Keratinocyte (primary cell): ENCODE results near the gene ZNF664. TPM values are rescaled to one million over a fixed set of nuclear protein-coding genes. Genes with fewer than 3 reads are reported as not detected.

ENCODE experiments used
- DNase-seq: peaks from one replicate; pipeline ENCODE4 v3.0.0-alpha.2; 2011; ENCODE audit warnings: low read depth, missing footprints, low spot score
- FAIRE-seq: peaks from 2 replicates; lab custom pipeline; 2011; peaks lifted over from hg19 to GRCh38; lab: Jason Lieb, UNC
- H2AFZ ChIP-seq: 2 replicates; pipeline ENCODE4 v1.6.0; 2012; ENCODE audit warnings: low read length, control low read depth, inconsistent platforms; ENCODE audit not compliant: control insufficient read depth
- H3K27ac ChIP-seq: 2 replicates; pipeline ENCODE4 v1.5.1; 2011; ENCODE audit warnings: low read length; ENCODE audit not compliant: control insufficient read depth, insufficient read depth
- H3K27me3 ChIP-seq: 3 replicates; pipeline ENCODE4 v1.6.0; 2011; ENCODE audit warnings: low read length; ENCODE audit not compliant: control insufficient read depth, insufficient read depth; ENCODE audit errors: extremely low read depth
- H3K36me3 ChIP-seq, 2 experiments: 2 replicates in 1 of 2; 3 replicates in 1 of 2; pipeline ENCODE4 v1.5.1; 2011; ENCODE audit warnings: low read length in 2 of 2, mild to moderate bottlenecking in 1 of 2; ENCODE audit not compliant: control insufficient read depth in 2 of 2, insufficient read depth in 2 of 2; ENCODE audit errors: extremely low read depth in 1 of 2
- H3K4me1 ChIP-seq: 3 replicates; pipeline ENCODE4 v1.5.1; 2011; ENCODE audit warnings: low read length; ENCODE audit not compliant: control insufficient read depth, insufficient read depth; ENCODE audit errors: extremely low read depth
- H3K4me2 ChIP-seq: 3 replicates; pipeline ENCODE4 v1.6.0; 2011; ENCODE audit warnings: low read depth, low read length; ENCODE audit not compliant: control insufficient read depth, insufficient read depth; ENCODE audit errors: extremely low read depth
- H3K4me3 ChIP-seq, 3 experiments: fragments of 200-600 bp in 1 of 3; sonication (generic) in 1 of 3; 2 replicates in 2 of 3; 3 replicates in 1 of 3; pipeline ENCODE4 v1.5.1; 2011 to 2016; ENCODE audit warnings: low read length in 3 of 3, mild to moderate bottlenecking in 3 of 3, control low read depth in 2 of 3, inconsistent platforms in 1 of 3, low read depth in 1 of 3, mixed read lengths in 1 of 3, mixed run types in 1 of 3, moderate library complexity in 1 of 3; ENCODE audit not compliant: control insufficient read depth in 2 of 3, insufficient read depth in 2 of 3; ENCODE audit errors: extremely low read depth in 1 of 3
- H3K79me2 ChIP-seq: 2 replicates; pipeline ENCODE4 v1.6.0; 2012; ENCODE audit warnings: low read length; ENCODE audit not compliant: control insufficient read depth, insufficient read depth
- H3K9ac ChIP-seq: 3 replicates; pipeline ENCODE4 v1.6.0; 2011; ENCODE audit warnings: low read length; ENCODE audit not compliant: control insufficient read depth, insufficient read depth; ENCODE audit errors: extremely low read depth
- H3K9me1 ChIP-seq: 3 replicates; pipeline ENCODE4 v1.6.0; 2011; ENCODE audit warnings: low read length; ENCODE audit not compliant: control insufficient read depth, insufficient read depth; ENCODE audit errors: extremely low read depth
- H3K9me3 ChIP-seq: 2 replicates; pipeline ENCODE4 v1.5.1; 2012; ENCODE audit warnings: low read depth, low read length; ENCODE audit not compliant: control insufficient read depth
- H4K20me1 ChIP-seq: 3 replicates; pipeline ENCODE4 v1.6.0; 2011; ENCODE audit warnings: low read length; ENCODE audit not compliant: control insufficient read depth, insufficient read depth; ENCODE audit errors: extremely low read depth
- EZH2 ChIP-seq: IDR thresholded peaks from one replicate; pipeline ENCODE4 v1.6.1; 2012; ENCODE audit warnings: inconsistent platforms, mild to moderate bottlenecking, low read length, moderate library complexity
- dilution Hi-C: fragments of 300-500 bp; cut with MboI; formaldehyde crosslinking; loops from one replicate; pipeline ENCODE4 v1.7.0; 2020; ENCODE audit warnings: low sequenced_read_pairs; ENCODE audit not compliant: extremely low pct_ligation_motif_present
- polyA plus RNA-seq, 5 experiments: library from polyadenylated mRNA; depleted of rRNA in 3 of 5; stranded (reverse) in 3 of 5; stranded (forward) in 1 of 5; unstranded in 1 of 5; fragments of >200 nt; gene quantifications; 1 replicate in 1 of 5; 2 replicates in 3 of 5; 3 replicates in 1 of 5; pipeline versions ENCODE4 v1.2.1 to v1.2.3, GENCODE V29; 2011 to 2012; ENCODE audit warnings: missing spikeins in 2 of 5, low read depth in 1 of 5, low replicate concordance in 1 of 5
- TF ChIP-seq, protein P1 (sequence below), 3 experiments: IDR thresholded peaks in 1 of 3; conservative IDR thresholded peaks in 1 of 3; optimal IDR thresholded peaks in 1 of 3; 2 replicates in 2 of 3; 3 replicates in 1 of 3; pipeline versions ENCODE3 to v1.5.1; 2011; ENCODE audit warnings: low read length in 3 of 3, mild to moderate bottlenecking in 3 of 3, moderate library complexity in 2 of 3, control low read depth in 1 of 3, inconsistent platforms in 1 of 3; ENCODE audit not compliant: insufficient read depth in 2 of 3; ENCODE audit errors: extremely low read depth in 1 of 3

Gene ZNF664
- polyA plus RNA-seq, 1 donor (not counting 4 experiments of a cell fraction or from before 2014, with no cell fraction given): 48.7 TPM

DNA sequence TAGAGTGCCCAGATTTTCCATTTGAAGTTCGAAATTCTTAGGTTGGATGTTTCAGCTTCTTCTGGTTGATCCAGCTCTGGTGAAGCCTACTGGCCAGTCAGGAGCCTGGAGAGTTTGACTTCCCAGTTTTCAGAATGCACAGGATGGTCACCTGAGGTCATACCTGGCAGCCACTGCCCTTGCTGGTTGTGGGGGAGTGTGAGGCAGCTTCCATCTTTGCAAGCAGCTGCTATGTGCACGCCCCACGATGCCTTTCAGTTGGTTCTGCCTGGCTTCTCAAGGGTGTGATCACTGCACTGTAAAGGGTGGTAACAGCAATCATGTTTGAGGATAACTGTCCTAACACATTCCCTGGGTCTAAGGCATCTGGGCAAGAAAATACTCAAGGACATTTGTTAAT lies 15.8 kb upstream of the ZNF664 start:
- no peak overlapping the region for H3K4me3 ChIP-seq
- DNase-seq: no peak
- no peaks in the 10 kb centered on the region for H4K20me1 ChIP-seq
- no peaks in the 10 kb centered on the region for H3K9me1 ChIP-seq
- no peak overlapping the region for H3K9ac ChIP-seq
- H3K4me1 ChIP-seq: no peaks in the 10 kb centered on the region
- no peaks in the 10 kb centered on the region for H3K27me3 ChIP-seq
- dilution Hi-C loops: no loop called here
- TF ChIP-seq EZH2: no peak
- TF ChIP-seq, protein P1, sequence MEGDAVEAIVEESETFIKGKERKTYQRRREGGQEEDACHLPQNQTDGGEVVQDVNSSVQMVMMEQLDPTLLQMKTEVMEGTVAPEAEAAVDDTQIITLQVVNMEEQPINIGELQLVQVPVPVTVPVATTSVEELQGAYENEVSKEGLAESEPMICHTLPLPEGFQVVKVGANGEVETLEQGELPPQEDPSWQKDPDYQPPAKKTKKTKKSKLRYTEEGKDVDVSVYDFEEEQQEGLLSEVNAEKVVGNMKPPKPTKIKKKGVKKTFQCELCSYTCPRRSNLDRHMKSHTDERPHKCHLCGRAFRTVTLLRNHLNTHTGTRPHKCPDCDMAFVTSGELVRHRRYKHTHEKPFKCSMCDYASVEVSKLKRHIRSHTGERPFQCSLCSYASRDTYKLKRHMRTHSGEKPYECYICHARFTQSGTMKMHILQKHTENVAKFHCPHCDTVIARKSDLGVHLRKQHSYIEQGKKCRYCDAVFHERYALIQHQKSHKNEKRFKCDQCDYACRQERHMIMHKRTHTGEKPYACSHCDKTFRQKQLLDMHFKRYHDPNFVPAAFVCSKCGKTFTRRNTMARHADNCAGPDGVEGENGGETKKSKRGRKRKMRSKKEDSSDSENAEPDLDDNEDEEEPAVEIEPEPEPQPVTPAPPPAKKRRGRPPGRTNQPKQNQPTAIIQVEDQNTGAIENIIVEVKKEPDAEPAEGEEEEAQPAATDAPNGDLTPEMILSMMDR (optimal IDR thresholded peaks at IDR 0.05 in 1 of 3, IDR thresholded peaks at IDR 0.05 in 1 of 3, conservative IDR thresholded peaks at IDR 0.05 in 1 of 3; ENCODE audit: extremely low read depth in 1 of 3, insufficient read depth in 2 of 3, low read length in 3 of 3): no peak
- H3K9me3 ChIP-seq: no peaks in the 10 kb centered on the region
- H3K36me3 ChIP-seq: peaks cover 0 to 1% of the 10 kb centered on the region in 2 experiments
- H3K27ac ChIP-seq: no peak overlapping the region
- no peaks in the 10 kb centered on the region for H3K79me2 ChIP-seq
- no peak overlapping the region for H3K4me2 ChIP-seq
- no peak for FAIRE-seq
- H2AFZ ChIP-seq: no peak overlapping the region

DNA sequence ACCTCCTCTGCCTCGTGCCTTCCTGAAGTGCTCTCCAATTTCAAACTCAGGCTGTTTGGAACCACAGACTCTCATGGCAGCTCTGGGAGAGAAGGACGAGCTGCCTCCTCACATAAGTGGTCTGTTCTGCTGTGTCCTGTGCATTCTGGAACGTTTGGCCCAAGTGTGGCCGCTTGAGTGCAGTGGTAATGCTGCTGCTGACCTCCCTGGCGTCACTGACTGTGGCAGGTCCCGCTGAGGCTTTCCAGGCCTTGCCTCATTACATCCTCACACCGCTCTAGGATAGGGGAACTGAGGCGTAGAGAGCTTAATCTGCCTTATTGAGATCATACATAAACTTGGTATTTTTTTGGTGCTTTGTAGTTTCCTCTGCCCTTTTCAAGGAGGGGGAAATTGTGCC lies 14.6 kb upstream of the ZNF664 start:
- Histone ChIP-seq H3K4me2 (no peak overlapping the region), H3K4me1 (no peaks in the 10 kb centered on the region), H3K79me2 (no peaks in the 10 kb centered on the region), H3K9me3 (no peaks in the 10 kb centered on the region), H3K9me1 (no peaks in the 10 kb centered on the region), H3K27ac (no peak overlapping the region), H3K27me3 (no peaks in the 10 kb centered on the region), H4K20me1 (no peaks in the 10 kb centered on the region), H3K9ac (no peak overlapping the region), H3K36me3 (peaks cover 0 to 1% of the 10 kb centered on the region in 2 experiments), H3K4me3 (no peak overlapping the region), H2AFZ (no peak overlapping the region)
- no peak for FAIRE-seq
- no peak for TF ChIP-seq EZH2
- TF ChIP-seq, protein P1 (optimal IDR thresholded peaks at IDR 0.05 in 1 of 3, IDR thresholded peaks at IDR 0.05 in 1 of 3, conservative IDR thresholded peaks at IDR 0.05 in 1 of 3; ENCODE audit: extremely low read depth in 1 of 3, insufficient read depth in 2 of 3, low read length in 3 of 3): no peak
- DNase-seq: no peak
- dilution Hi-C loops: no loop called here
